H1 (cell line): Measurements from ENCODE around the gene CDH8. TPM values are rescaled to one million over a fixed set of nuclear protein-coding genes. Genes with fewer than 3 reads are reported as not detected.

Source experiments
- CTCF ChIA-PET: fragments of 300-600 bp; sonication (Branson Sonifier 250); formaldehyde crosslinking; loops from one replicate; lab custom pipeline; 2021; ENCODE audit not compliant: partially characterized antibody; lab: Charles Lee
- POLR2A ChIA-PET: fragments of 300-600 bp; sonication (Branson Sonifier 250); formaldehyde crosslinking; loops from one replicate; lab custom pipeline; 2021; ENCODE audit warnings: inconsistent platforms; ENCODE audit not compliant: partially characterized antibody; lab: Charles Lee
- DNase-seq, 2 experiments: peaks; one replicate each; pipeline versions ENCODE4 v3.0.0 to v3.0.0-alpha.2; 2010 to 2022; ENCODE audit warnings: low spot score in 2 of 2, low read depth in 1 of 2, mixed read lengths in 1 of 2
- FAIRE-seq: peaks from 2 replicates; lab custom pipeline; 2011; peaks lifted over from hg19 to GRCh38; lab: Jason Lieb, UNC
- H2AFZ ChIP-seq: 2 replicates; pipeline ENCODE4 v1.8.1; 2012; ENCODE audit warnings: low read length, inconsistent platforms
- H2AK5ac ChIP-seq: 2 replicates; pipeline ENCODE4 v1.6.1; 2013; ENCODE audit warnings: low read depth, low read length
- H2BK120ac ChIP-seq: replicated peaks from 2 replicates; pipeline ENCODE3; 2013; ENCODE audit warnings: low read depth, low read length, inconsistent platforms
- H2BK12ac ChIP-seq: 2 replicates; pipeline ENCODE4 v1.6.1; 2013; ENCODE audit warnings: low read depth, low read length
- H2BK15ac ChIP-seq: 2 replicates; pipeline ENCODE4 v1.6.1; 2013; ENCODE audit warnings: low read length
- H2BK20ac ChIP-seq: 2 replicates; pipeline ENCODE4 v1.6.1; 2013; ENCODE audit warnings: low read length
- H2BK5ac ChIP-seq: 2 replicates; pipeline ENCODE4 v1.6.1; 2013; ENCODE audit warnings: low read depth, low read length
- H3K14ac ChIP-seq: 2 replicates; pipeline ENCODE4 v1.6.1; 2013; ENCODE audit warnings: inconsistent platforms; ENCODE audit not compliant: insufficient read length
- H3K18ac ChIP-seq: 2 replicates; pipeline ENCODE4 v1.6.1; 2013; ENCODE audit warnings: low read length; ENCODE audit errors: extremely low read depth
- H3K23ac ChIP-seq: 2 replicates; pipeline ENCODE4 v1.6.1; 2013; ENCODE audit warnings: inconsistent platforms; ENCODE audit not compliant: insufficient read length
- H3K23me2 ChIP-seq: 2 replicates; pipeline ENCODE4 v1.6.1; 2013; ENCODE audit warnings: low read depth, low read length
- H3K27ac ChIP-seq: 2 replicates; pipeline ENCODE4 v1.6.1; 2011; ENCODE audit warnings: low read depth, low read length, inconsistent platforms
- H3K27me3 ChIP-seq, 4 experiments: replicated peaks in 1 of 4; 1 replicate in 1 of 4; 2 replicates in 3 of 4; pipeline versions ENCODE4 v1.6.1 to v1.8.1; 2011 to 2013; ENCODE audit warnings: low read length in 3 of 4, mild to moderate bottlenecking in 3 of 4, inconsistent platforms in 2 of 4, mixed read lengths in 2 of 4, moderate library complexity in 1 of 4; ENCODE audit not compliant: control insufficient read depth in 3 of 4, insufficient read depth in 3 of 4; ENCODE audit errors: extremely low read depth in 1 of 4
- H3K36me3 ChIP-seq, 4 experiments: 2 replicates each; pipeline versions ENCODE4 v1.6.1 to v1.8.1; 2011 to 2013; ENCODE audit warnings: mild to moderate bottlenecking in 4 of 4, low read length in 3 of 4, moderate library complexity in 2 of 4, control low read depth in 1 of 4, inconsistent platforms in 1 of 4; ENCODE audit not compliant: insufficient read depth in 4 of 4, control insufficient read depth in 2 of 4
- H3K4ac ChIP-seq: replicated peaks from 2 replicates; pipeline ENCODE3; 2013; ENCODE audit warnings: low read length, low read depth, mixed read lengths, inconsistent platforms; ENCODE audit not compliant: insufficient read length
- H3K4me1 ChIP-seq, 4 experiments: replicated peaks in 1 of 4; 1 replicate in 1 of 4; 2 replicates in 3 of 4; pipeline versions ENCODE4 v1.6.1 to v1.8.1; 2011 to 2013; ENCODE audit warnings: low read length in 3 of 4, inconsistent platforms in 2 of 4, mixed read lengths in 1 of 4; ENCODE audit not compliant: insufficient read depth in 4 of 4, control insufficient read depth in 3 of 4
- H3K4me2 ChIP-seq, 2 experiments: 2 replicates each; pipeline versions ENCODE4 v1.6.1 to v1.8.1; 2011 to 2013; ENCODE audit warnings: low read depth in 2 of 2, low read length in 2 of 2, control low read depth in 1 of 2, inconsistent platforms in 1 of 2, mild to moderate bottlenecking in 1 of 2; ENCODE audit not compliant: insufficient read depth in 1 of 2
- H3K4me3 ChIP-seq, 4 experiments: fragments of 200-600, 300-600 bp in 1 of 4; sonication (generic), shearing (Covaris generic), sonication (Bioruptor Twin) in 1 of 4; 2 replicates each; pipeline versions ENCODE4 v1.5.1 to v1.8.1; 2011 to 2016; ENCODE audit warnings: low read length in 4 of 4, low read depth in 3 of 4, control low read depth in 2 of 4, inconsistent platforms in 2 of 4, mild to moderate bottlenecking in 2 of 4, mixed read lengths in 1 of 4, moderate library complexity in 1 of 4; ENCODE audit not compliant: insufficient read depth in 2 of 4; ENCODE audit errors: extremely low read depth in 1 of 4
- H3K56ac ChIP-seq: replicated peaks from 2 replicates; pipeline ENCODE3; 2013; ENCODE audit warnings: low read depth, mild to moderate bottlenecking, mixed read lengths, low read length, inconsistent platforms; ENCODE audit not compliant: insufficient read length
- H3K79me1 ChIP-seq: 2 replicates; pipeline ENCODE4 v1.6.1; 2013; ENCODE audit warnings: low read depth, low read length, control low read depth
- H3K79me2 ChIP-seq, 2 experiments: 2 replicates each; pipeline versions ENCODE4 v1.6.1 to v1.8.1; 2012 to 2013; ENCODE audit warnings: low read length in 2 of 2, mild to moderate bottlenecking in 2 of 2, inconsistent platforms in 1 of 2; ENCODE audit not compliant: insufficient read depth in 2 of 2, control insufficient read depth in 1 of 2
- H3K9ac ChIP-seq, 4 experiments: replicated peaks in 1 of 4; 1 replicate in 1 of 4; 2 replicates in 3 of 4; pipeline versions ENCODE4 v1.6.1 to v1.8.1; 2011 to 2013; ENCODE audit warnings: low read depth in 3 of 4, low read length in 3 of 4, control low read depth in 2 of 4, mild to moderate bottlenecking in 2 of 4, moderate library complexity in 2 of 4, inconsistent platforms in 1 of 4; ENCODE audit errors: extremely low read depth in 1 of 4
- H3K9me3 ChIP-seq, 2 experiments: 2 replicates each; pipeline versions ENCODE4 v1.6.1 to v1.8.1; 2012 to 2013; ENCODE audit warnings: mild to moderate bottlenecking in 2 of 2, moderate library complexity in 2 of 2, control low read depth in 1 of 2, inconsistent platforms in 1 of 2, low read depth in 1 of 2, low read length in 1 of 2, mixed read lengths in 1 of 2; ENCODE audit not compliant: insufficient read depth in 2 of 2
- H4K20me1 ChIP-seq, 2 experiments: replicated peaks in 1 of 2; 2 replicates each; pipeline versions ENCODE3 to v1.8.1; 2011 to 2013; ENCODE audit warnings: inconsistent platforms in 2 of 2, low read length in 2 of 2, mild to moderate bottlenecking in 1 of 2; ENCODE audit not compliant: insufficient read depth in 2 of 2, control insufficient read depth in 1 of 2
- H4K5ac ChIP-seq: 2 replicates; pipeline ENCODE4 v1.6.1; 2013; ENCODE audit warnings: low read length, low read depth, mixed read lengths, inconsistent platforms; ENCODE audit not compliant: insufficient read length
- H4K8ac ChIP-seq: 2 replicates; pipeline ENCODE4 v1.8.0; 2013; ENCODE audit warnings: mild to moderate bottlenecking, moderate library complexity, low read length, inconsistent platforms; ENCODE audit not compliant: insufficient read depth; ENCODE audit errors: extremely low read depth
- H4K91ac ChIP-seq: replicated peaks from 2 replicates; pipeline ENCODE3; 2013; ENCODE audit warnings: low read length, mixed read lengths, inconsistent platforms; ENCODE audit not compliant: insufficient read length
- GTF2F1 ChIP-seq: IDR thresholded peaks from 2 replicates; pipeline ENCODE4 v1.6.1; 2012; ENCODE audit warnings: low read depth, low read length, improper control_type of control experiment, borderline replicate concordance
- MAFK ChIP-seq: IDR thresholded peaks from 2 replicates; pipeline ENCODE4 v1.6.1; 2012; ENCODE audit warnings: low read depth, mild to moderate bottlenecking, improper control_type of control experiment, low read length
- POLR2A ChIP-seq, 2 experiments: IDR thresholded peaks; 1 replicate in 1 of 2; 2 replicates in 1 of 2; pipeline ENCODE4 v1.6.1; 2011; ENCODE audit warnings: low read depth in 2 of 2, low read length in 2 of 2, mild to moderate bottlenecking in 2 of 2; ENCODE audit errors: control extremely low read depth in 1 of 2
- RBBP5 ChIP-seq: IDR thresholded peaks from 2 replicates; pipeline ENCODE4 v1.7.1; 2012; ENCODE audit warnings: low read depth, mild to moderate bottlenecking, inconsistent platforms, low read length, moderate library complexity, borderline replicate concordance
- TCF12 ChIP-seq: IDR thresholded peaks from 2 replicates; pipeline ENCODE4 v1.6.1; 2011; ENCODE audit warnings: low read depth, mild to moderate bottlenecking, low read length
- WGBS, 2 experiments: shearing (Covaris generic) in 1 of 2; methylation state at CpG; one replicate each; pipeline versions ENCODE4 v1.1.6 to v1.1.7; 2013 to 2015; ENCODE audit warnings: low lambda C conversion rate in 2 of 2, mixed read lengths in 2 of 2, inconsistent platforms in 1 of 2, low coverage in 1 of 2, missing lambda C conversion rate in 1 of 2; ENCODE audit not compliant: insufficient replicate concordance in 2 of 2, insufficient coverage in 1 of 2, insufficient read length in 1 of 2; ENCODE audit errors: extremely low coverage in 1 of 2, missing lambda C conversion rate in 1 of 2; 5-methylcytosine and 5-hydroxymethylcytosine counted together
- polyA plus RNA-seq, 7 experiments: library from polyadenylated mRNA; depleted of rRNA in 3 of 7; stranded (reverse) in 5 of 7; unstranded in 2 of 7; fragments of >200 nt in 5 of 7; fragments of 200-250 nt in 2 of 7; gene quantifications; 1 replicate in 5 of 7; 2 replicates in 1 of 7; 4 replicates in 1 of 7; pipeline versions ENCODE4 v1.2.1 to v1.2.3, GENCODE V29; 2011 to 2013; ENCODE audit warnings: missing spikeins in 2 of 7, mixed read lengths in 2 of 7
- total RNA-seq: library from RNA; stranded (reverse); fragmentation: NEBNext Ultra II Directional; extraction: Animal tissue kit (Norgen Biotek cat#: 25700); gene quantifications from 2 replicates; pipeline ENCODE4 v1.2.1, GENCODE V29; 2021

The CDH8 gene
- total and polyA plus RNA-seq, 2 of the 8 experiments (the other 6 are each of a cell fraction or from before 2014, with no cell fraction given): 7.7 to 8.4 TPM

- FAIRE-seq (no peak), DNase-seq (no peak)
- H4K8ac ChIP-seq: no peak overlapping the region
- H4K20me1 ChIP-seq: no peaks in the 10 kb centered on the region
- no peaks in the 10 kb centered on the region for H3K79me1 ChIP-seq
- H3K4ac ChIP-seq: no peak overlapping the region
- peaks cover 0 to 13% (median 3%) of the 10 kb centered on the region in 4 experiments; a peak in 4 of 7 replicates for H3K4me1 ChIP-seq
- H3K56ac ChIP-seq: no peak overlapping the region
- POLR2A ChIA-PET: no interaction called here
- no peak overlapping the region for H3K4me2 ChIP-seq
- H3K23ac ChIP-seq: no peak overlapping the region
- no peaks in the 10 kb centered on the region; the same call in 1 of the 2 replicates for H3K23me2 ChIP-seq
- no peaks in the 10 kb centered on the region for H3K9me3 ChIP-seq
- no peak overlapping the region for H4K5ac ChIP-seq
- no peak overlapping the region for H2BK120ac ChIP-seq
- no peak overlapping the region for H2BK5ac ChIP-seq
- H3K27me3 ChIP-seq: no peaks in the 10 kb centered on the region
- TF ChIP-seq POLR2A (IDR thresholded peaks at IDR 0.05; ENCODE audit: control extremely low read depth in 1 of 2, low read depth in 2 of 2, low read length in 2 of 2) (no peak), TCF12 (no peak), MAFK (no peak), RBBP5 (no peak), GTF2F1 (no peak)
- H2BK20ac ChIP-seq: no peak overlapping the region
- H3K27ac ChIP-seq: no peak overlapping the region
- H2AK5ac ChIP-seq: no peak overlapping the region
- WGBS, 2 experiments: 96% methylated on average over 1 of the region's 1 CpG; no CpG with 5 or more reads in 1 of the 2 experiments
- no peak overlapping the region for H3K14ac ChIP-seq
- H2BK12ac ChIP-seq: no peak overlapping the region
- no peaks in the 10 kb centered on the region for H3K36me3 ChIP-seq
- no peak overlapping the region for H4K91ac ChIP-seq
- no peaks in the 10 kb centered on the region for H3K79me2 ChIP-seq
- H3K18ac ChIP-seq: no peak overlapping the region
- H3K9ac ChIP-seq: no peak overlapping the region
- H3K4me3 ChIP-seq: no peak overlapping the region
- H2AFZ ChIP-seq: no peak overlapping the region
- no peak overlapping the region for H2BK15ac ChIP-seq
- CTCF ChIA-PET: interaction anchor here (0.6 to 1.5 kb wide), 5 partner anchors 31 to 875 kb away, joined by 3 to 6 read pairs (median 3); no protein-coding TSS in a partner anchor
These were observed 10.6 kb upstream of the CDH8 start for GRCh38 chr16:62046801-62047200.
